Measurements from ENCODE around the gene GDAP2.

DNA sequence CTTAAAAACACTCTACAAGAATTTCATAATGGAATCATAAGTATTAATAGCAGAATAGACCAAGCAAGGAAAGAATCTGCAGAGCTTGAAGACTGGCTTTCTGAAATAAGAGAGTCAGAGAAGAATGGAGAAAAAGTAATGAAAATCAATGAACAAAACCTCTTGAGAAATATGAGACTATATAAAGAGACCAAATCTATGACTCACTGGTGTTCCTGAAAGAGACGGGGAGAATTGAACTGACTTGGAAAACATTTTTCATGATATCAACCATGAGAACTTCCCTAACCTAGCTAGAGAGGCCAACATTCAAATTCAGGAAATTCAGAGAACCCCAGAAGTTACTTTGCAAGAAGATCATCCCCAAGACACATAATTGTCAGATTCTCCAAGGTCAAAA lies 85.6 kb downstream of the GDAP2 start:
- TF ChIP-seq GATA2 (IDR thresholded peaks at IDR 0.05; ENCODE audit: low read depth, low read length): no peak
- no peak for TF ChIP-seq GATA3 (IDR thresholded peaks at IDR 0.05; ENCODE audit: low read depth, low read length)

Measured in SH-SY5Y (cell line).